Thyroid gland (tissue), 4 donors: ENCODE results near the gene RASGRP2. TPM values are rescaled to one million over a fixed set of nuclear protein-coding genes. Genes with fewer than 3 reads are reported as not detected.

ENCODE experiments used
- DNase-seq, 2 donors: peaks; one replicate each; pipeline ENCODE4 v3.0.0-alpha.2; 2019
- H3K27ac ChIP-seq, 3 donors: fragments of 200-600 bp; sonication (generic); 1 replicate in 2 of 3; 2 replicates in 1 of 3; pipeline ENCODE4 v1.5.1; 2016 to 2019; ENCODE audit warnings: mild to moderate bottlenecking in 1 of 3, moderate library complexity in 1 of 3
- H3K27me3 ChIP-seq: fragments of 200-600 bp; sonication (generic); one replicate; pipeline ENCODE4 v1.5.1; 2019
- H3K36me3 ChIP-seq, 2 donors: fragments of 200-600 bp; sonication (generic); one replicate each; pipeline ENCODE4 v1.5.1; 2016 to 2019
- H3K4me1 ChIP-seq, 2 donors: fragments of 200-600 bp; sonication (generic); one replicate each; pipeline ENCODE4 v1.5.1; 2017 to 2019
- H3K4me3 ChIP-seq, 3 donors: fragments of 200-600 bp; sonication (generic); replicated peaks in 1 of 3; 1 replicate in 2 of 3; 2 replicates in 1 of 3; pipeline ENCODE4 v1.5.1; 2016; ENCODE audit warnings: mild to moderate bottlenecking in 1 of 3
- H3K9me3 ChIP-seq: fragments of 200-600 bp; sonication (generic); one replicate; pipeline ENCODE4 v1.5.1; 2017
- POLR2A ChIP-seq, 2 donors: fragments of 450-650 bp; IDR thresholded peaks; one replicate each; pipeline ENCODE4 v1.6.1; 2017; ENCODE audit warnings: antibody characterized with exemption in 2 of 2, mild to moderate bottlenecking in 2 of 2, moderate library complexity in 1 of 2
- WGBS, 2 donors: methylation state at CpG; one replicate each; pipeline ENCODE4 v1.1.5; 2017; 5-methylcytosine and 5-hydroxymethylcytosine counted together
- intact Hi-C: fragments of 100-400 bp; cut with DNase I; formaldehyde crosslinking; loops from one replicate; pipeline ENCODE4 v1.15.1; 2023
- total RNA-seq, 4 donors: library from RNA; depleted of rRNA; stranded (reverse); fragments of >200 nt; gene quantifications; one replicate each; pipeline ENCODE4 v1.2.3, GENCODE V29; 2016
- TF ChIP-seq, protein P1 (sequence below), 6 experiments: fragments of 200-600 bp in 3 of 6; fragments of 450-650 bp in 3 of 6; sonication (generic) in 3 of 6; IDR thresholded peaks; one replicate each; pipeline ENCODE4 v1.5.1; 2016 to 2019; ENCODE audit warnings: antibody characterized with exemption in 6 of 6, mild to moderate bottlenecking in 2 of 6, inconsistent platforms in 1 of 6, moderate library complexity in 1 of 6

The RASGRP2 gene
- total RNA-seq, 4 donors from 2014 or later = 2.8 to 8.9 (median 6.6) TPM

DNA sequence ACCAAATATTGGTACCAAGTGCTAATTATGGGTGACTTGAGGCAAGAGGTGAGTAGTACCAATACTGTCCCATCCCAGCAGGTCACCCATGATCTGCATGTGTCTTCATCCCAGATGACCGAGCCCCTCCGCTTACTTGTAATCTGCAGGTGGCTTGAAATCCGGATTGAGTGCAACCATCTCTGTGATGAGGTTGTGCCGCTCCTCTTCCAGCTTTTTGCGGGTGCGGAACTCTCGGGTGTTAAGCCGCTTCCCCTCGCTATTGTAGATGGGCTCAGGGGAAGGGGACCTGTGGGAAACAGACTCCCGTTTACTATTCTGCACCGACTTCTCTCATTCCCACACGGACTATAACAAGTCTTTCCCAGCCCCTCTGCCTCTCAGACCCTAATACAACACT is 26.2 kb upstream of the RASGRP2 start:
- Histone ChIP-seq H3K27me3 (no peaks in the 10 kb centered on the region), H3K27ac (no peak overlapping the region), H3K9me3 (no peaks in the 10 kb centered on the region), H3K4me3 (no peak overlapping the region), H3K36me3 (peaks cover 98% of the 10 kb centered on the region in 2 donors), H3K4me1 (peaks cover 0 to 7% of the 10 kb centered on the region in 2 donors)
- 96 to 97% methylated on average over 12 of the region's 12 CpGs for WGBS, 2 donors
- DNase-seq = no peak
- TF ChIP-seq, protein P1, sequence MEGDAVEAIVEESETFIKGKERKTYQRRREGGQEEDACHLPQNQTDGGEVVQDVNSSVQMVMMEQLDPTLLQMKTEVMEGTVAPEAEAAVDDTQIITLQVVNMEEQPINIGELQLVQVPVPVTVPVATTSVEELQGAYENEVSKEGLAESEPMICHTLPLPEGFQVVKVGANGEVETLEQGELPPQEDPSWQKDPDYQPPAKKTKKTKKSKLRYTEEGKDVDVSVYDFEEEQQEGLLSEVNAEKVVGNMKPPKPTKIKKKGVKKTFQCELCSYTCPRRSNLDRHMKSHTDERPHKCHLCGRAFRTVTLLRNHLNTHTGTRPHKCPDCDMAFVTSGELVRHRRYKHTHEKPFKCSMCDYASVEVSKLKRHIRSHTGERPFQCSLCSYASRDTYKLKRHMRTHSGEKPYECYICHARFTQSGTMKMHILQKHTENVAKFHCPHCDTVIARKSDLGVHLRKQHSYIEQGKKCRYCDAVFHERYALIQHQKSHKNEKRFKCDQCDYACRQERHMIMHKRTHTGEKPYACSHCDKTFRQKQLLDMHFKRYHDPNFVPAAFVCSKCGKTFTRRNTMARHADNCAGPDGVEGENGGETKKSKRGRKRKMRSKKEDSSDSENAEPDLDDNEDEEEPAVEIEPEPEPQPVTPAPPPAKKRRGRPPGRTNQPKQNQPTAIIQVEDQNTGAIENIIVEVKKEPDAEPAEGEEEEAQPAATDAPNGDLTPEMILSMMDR (IDR thresholded peaks at IDR 0.05) = no peak
- TF ChIP-seq POLR2A (IDR thresholded peaks at IDR 0.05) = no peak
- intact Hi-C loops = no loop called here

DNA sequence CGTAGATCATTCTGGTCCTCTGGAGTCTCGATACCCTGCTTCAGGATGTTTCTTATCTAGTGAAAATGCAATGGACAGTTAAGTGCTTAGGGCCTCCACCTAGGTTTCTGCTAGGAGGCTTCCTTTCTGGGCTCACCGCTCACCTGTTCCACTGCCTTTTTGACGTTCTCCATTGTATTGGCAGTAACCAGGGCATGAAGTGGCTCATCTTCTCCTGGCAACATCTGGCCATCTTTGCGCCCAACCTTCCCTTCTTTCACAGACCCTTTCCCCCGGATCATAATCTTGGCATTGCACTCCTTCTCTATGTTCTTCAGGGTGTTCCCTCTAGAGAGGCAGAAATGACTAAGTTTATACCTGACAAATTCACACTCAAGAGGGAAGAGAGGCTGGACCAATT is 25.3 kb upstream of the RASGRP2 start:
- H3K27ac ChIP-seq = no peak overlapping the region
- 88 to 91% methylated on average over 6 of the region's 6 CpGs for WGBS, 2 donors

DNA sequence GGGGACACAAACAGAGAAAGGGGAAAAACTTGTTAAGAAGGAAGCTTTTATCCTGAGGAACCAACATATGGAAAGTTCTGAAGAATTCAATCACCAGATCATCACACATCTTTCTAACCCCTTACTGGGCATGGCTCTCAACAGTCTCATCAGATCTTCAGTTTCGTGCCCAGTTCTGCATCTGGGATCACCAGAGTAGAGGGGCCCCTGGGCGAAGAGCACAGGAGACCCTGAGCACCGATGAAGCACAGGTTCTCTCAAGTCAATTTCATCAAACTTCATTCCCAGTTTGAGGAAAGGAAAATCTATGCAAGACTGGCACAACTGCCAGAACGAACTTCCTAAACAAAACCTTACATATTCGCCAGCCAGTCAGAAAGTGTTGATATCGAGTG is 24.4 kb upstream of the RASGRP2 start:
- WGBS, 2 donors = 94 to 96% methylated on average over 6 of the region's 6 CpGs

More for the DNA sequence above, 25.3 kb upstream of the RASGRP2 start:
- Histone ChIP-seq H3K4me1 (peaks cover 0 to 9% of the 10 kb centered on the region in 2 donors), H3K27me3 (no peaks in the 10 kb centered on the region), H3K9me3 (no peaks in the 10 kb centered on the region), H3K36me3 (peaks cover 98 to 100% of the 10 kb centered on the region in 2 donors), H3K4me3 (no peak overlapping the region)
- no peak for DNase-seq
- intact Hi-C loops = no loop called here
- no peak for TF ChIP-seq POLR2A (IDR thresholded peaks at IDR 0.05)
- TF ChIP-seq, protein P1 (IDR thresholded peaks at IDR 0.05) = no peak

DNA sequence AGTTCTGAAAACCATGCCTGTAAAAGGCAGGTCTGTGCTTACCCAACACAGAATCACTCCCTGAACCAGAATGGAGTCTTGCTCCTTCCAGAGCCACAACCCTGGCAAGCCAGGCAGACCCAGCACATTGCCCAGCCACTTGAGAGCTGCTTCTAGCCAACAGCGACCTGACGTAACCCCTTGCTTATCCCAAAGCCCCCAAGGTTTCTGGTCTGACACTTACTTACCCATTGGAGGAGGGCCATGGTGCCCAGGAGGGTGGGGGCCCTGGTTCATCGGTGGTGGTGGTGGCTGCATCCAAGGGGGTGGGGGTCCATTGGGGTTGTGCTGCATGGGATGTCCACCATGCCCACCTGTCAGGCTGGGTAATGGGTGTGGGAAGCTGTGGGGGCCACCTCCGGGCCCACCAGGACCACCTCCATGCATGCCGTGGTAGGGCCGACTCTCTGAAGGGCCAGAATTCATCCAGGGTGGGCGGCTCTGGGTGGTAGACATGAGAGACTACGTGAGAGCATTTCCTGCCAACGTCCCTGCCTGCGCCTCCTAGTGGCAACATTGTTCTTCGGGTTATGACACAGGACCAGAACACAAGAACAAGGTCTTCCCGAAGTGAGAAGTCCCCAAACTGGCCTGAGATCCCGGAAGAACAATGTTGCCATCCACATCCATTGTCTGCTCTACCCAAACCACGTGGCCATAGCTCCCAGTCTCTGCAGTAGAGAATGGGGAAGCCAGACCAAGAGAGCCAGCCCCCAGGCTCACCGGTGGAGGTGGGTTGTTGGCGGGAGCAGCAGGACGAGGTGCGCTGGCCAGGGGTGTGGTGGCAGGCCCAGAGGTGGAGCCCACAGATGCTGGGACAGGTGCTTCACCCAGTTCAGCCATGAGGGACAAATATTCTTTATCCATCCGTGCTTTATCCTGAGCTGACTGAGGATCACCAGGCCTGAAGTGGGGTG is 23.7 kb upstream of the RASGRP2 start:
- WGBS, 2 donors = 53 to 62% methylated on average over 16 to 18 of the region's 19 CpGs
- TF ChIP-seq POLR2A (IDR thresholded peaks at IDR 0.05) = no peak
- TF ChIP-seq, protein P1 (IDR thresholded peaks at IDR 0.05) = peak; percentile 23 to 78 (median 55)
- Histone ChIP-seq H3K4me1 (peaks cover 15 to 19% of the 10 kb centered on the region in 2 donors), H3K36me3 (peaks cover 86 to 99% of the 10 kb centered on the region in 2 donors), H3K27ac (peak overlapping the region in 1 of 3 donors; percentile 37), H3K9me3 (no peaks in the 10 kb centered on the region), H3K27me3 (no peaks in the 10 kb centered on the region), H3K4me3 (no peak overlapping the region)
- intact Hi-C loops = no loop called here
- DNase-seq = peak; percentile 57

More for the DNA sequence above, 24.4 kb upstream of the RASGRP2 start:
- Histone ChIP-seq H3K4me1 (peaks cover 9 to 17% of the 10 kb centered on the region in 2 donors), H3K27ac (no peak overlapping the region), H3K27me3 (no peaks in the 10 kb centered on the region), H3K9me3 (no peaks in the 10 kb centered on the region), H3K36me3 (peaks cover 92 to 100% of the 10 kb centered on the region in 2 donors), H3K4me3 (no peak overlapping the region)
- intact Hi-C loops = no loop called here
- DNase-seq = no peak
- TF ChIP-seq, protein P1 (IDR thresholded peaks at IDR 0.05) = no peak
- no peak for TF ChIP-seq POLR2A (IDR thresholded peaks at IDR 0.05)

DNA sequence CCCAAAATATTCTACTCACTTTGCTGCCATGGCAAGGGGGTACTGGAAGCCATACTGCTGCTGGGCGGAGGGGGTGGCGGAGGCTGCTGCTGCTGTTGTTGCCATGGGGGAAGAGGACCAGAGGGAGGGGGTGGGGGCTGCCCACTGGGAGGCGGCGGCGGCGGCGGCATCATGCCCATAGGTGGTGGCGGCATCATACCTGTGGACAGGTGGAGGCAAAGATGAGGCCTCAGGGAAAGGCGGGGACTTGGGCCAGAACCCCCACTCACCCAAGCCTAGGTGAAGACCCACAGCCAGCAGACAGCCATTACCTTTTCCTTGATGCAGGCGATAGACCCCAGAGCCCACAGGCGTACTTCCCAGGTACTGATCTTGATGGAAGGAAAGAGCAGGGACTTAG is 22.9 kb upstream of the RASGRP2 start:
- H3K4me1 ChIP-seq = peaks cover 17 to 26% of the 10 kb centered on the region in 2 donors
- intact Hi-C loops = no loop called here
- H3K4me3 ChIP-seq = no peak overlapping the region
- 80 to 99% methylated on average over 2 to 11 of the region's 11 CpGs for WGBS, 2 donors
- no peaks in the 10 kb centered on the region for H3K9me3 ChIP-seq
- no peaks in the 10 kb centered on the region for H3K27me3 ChIP-seq
- no peak for DNase-seq
- H3K27ac ChIP-seq = peak overlapping the region in 1 of 3 donors; percentile 37
- H3K36me3 ChIP-seq = peaks cover 78 to 92% of the 10 kb centered on the region in 2 donors
- TF ChIP-seq, protein P1 (IDR thresholded peaks at IDR 0.05) = no peak
- no peak for TF ChIP-seq POLR2A (IDR thresholded peaks at IDR 0.05)
